GM19043 (cell line): Measurements from ENCODE around the gene ANKS1B.
"Not testable (repeated sequence)": the region's sequence is repeated elsewhere in the genome, so short reads cannot be mapped to it uniquely, and the experiment has no call there.

Experiments used
- ATAC-seq: cut with Tn5 transposase; IDR thresholded peaks from one replicate; pipeline ENCODE4 v1.9.1; 2021; ENCODE audit warnings: low read depth; ENCODE audit not compliant: unreplicated experiment

The ANKS1B gene

GRCh38 chr12:98998697-98999299 lies 985.9 kb downstream of the ANKS1B start:
- ATAC-seq = peak; percentile 88

DNA sequence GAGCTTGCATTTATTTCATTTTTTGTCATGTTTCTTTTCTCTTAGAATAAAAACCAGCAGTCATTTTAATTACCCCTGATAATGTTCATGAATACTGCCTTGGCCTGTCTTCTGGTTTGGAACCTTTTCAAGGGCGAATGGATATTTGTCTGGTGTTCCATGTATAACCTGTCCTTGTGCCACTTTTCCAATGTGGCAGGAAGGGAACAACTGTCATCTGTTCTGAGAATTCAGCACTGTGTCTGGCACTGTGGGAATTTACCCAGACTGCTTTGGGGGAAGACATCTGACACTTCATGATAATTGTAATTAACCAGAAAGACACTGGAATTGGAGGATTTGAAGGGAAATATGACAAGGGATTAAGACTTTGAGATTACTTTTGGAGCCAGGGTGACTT lies 986.8 kb downstream of the ANKS1B start:
- no peak for ATAC-seq

DNA sequence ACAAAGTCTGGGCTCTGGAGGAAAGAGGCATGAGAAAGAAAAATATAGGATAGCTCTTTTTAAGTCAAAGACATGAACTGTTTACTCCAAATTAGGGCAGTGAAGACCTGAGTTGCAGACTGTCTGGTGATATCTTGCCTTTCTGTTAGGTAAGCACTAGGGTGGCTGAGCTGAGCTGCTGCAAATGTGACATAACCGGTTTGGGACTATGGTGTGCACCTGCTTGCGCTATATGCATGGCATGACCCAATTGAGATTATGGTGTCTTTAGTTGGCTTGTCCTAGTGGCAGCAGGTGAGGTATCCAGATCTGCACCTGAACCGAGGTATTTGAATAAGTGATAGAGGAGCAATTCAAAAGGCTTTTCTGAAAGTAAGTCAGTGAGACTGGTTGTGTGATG lies 994.1 kb downstream of the ANKS1B start:
- no peak for ATAC-seq

DNA sequence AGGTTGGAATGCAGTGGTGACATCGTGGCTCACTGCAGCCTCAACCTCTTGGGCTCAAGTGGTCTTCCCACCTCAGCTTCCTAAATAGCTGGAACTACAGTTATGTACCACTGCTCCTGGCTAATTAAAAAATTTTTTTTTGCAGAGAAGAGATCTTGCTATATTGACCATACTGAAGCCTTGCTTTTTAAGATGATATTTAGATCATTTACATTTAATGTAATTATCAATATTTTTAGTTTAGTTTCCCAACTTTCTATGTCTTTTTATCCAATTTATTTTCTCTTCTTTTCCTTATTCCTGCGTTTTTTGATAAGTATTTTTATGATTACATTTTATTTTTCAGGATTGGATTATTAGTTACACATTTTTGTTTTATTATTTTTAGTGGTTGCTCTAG lies 999.6 kb downstream of the ANKS1B start:
- ATAC-seq = no peak

DNA sequence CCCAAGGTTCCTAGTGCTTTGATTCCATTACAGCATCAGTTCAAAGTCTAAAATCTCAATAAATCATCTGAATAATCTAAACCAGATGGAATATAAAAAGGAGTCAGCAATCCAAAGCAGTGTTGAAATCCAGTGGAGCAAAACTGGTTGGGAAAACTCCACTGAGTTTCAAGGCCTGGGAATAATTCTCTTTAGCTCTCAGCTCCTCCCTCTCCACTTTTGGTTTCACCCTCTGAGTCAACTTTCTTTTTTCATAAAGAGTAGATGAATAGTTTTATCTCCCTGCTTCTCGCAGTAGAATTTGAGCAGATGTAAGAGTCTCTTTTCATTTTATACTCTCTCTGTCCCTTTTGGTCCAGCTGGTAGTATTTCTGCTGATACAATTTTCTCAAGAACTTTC lies 1001.1 kb downstream of the ANKS1B start:
- ATAC-seq = no peak

GRCh38 chr12:98980508-98980907 lies 1004.2 kb downstream of the ANKS1B start:
- ATAC-seq = no peak

DNA sequence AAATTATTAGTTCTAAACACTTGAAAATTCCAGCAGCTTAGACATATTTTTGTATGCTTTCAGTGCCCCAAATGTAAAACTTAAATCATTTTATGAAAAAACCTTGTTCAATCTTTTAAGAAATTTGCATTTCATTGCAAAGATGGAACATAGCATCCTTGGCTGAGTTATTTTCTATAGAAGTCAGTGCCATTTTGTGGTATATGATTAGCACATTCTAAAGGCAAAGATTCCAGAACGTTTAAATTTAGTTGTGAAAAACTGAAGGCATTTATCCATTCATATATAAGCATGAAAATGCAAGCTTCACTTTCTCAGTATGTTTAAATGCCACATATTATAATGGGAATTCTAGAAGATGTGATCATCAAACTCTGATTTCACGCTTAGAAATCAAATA lies 1007.5 kb downstream of the ANKS1B start:
- ATAC-seq = no peak

- no peak for ATAC-seq
Observed at GRCh38 chr12:98974767-98975381, 1009.9 kb downstream of the ANKS1B start.

DNA sequence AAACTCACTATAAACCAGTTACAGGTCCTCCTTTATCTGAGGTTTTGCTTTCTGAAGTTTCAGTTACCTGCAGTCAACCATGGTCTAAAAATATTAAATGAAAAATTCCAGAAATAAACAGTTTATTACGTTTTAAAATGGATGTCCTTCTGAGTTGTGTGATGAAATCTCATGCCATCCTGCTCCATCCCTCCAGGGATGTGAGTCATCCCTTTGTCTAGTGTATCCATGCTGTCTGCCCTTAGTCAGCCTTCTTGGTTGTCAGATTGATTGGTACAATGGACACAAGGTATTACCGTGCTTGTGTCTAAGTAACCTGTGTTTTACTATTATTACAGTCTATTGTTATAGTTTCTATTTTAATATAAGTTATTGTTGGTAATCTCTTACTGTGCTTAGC lies 1011.3 kb downstream of the ANKS1B start:
- ATAC-seq = no peak

GRCh38 chr12:98970950-98971349 lies 1013.8 kb downstream of the ANKS1B start:
- ATAC-seq = no peak

DNA sequence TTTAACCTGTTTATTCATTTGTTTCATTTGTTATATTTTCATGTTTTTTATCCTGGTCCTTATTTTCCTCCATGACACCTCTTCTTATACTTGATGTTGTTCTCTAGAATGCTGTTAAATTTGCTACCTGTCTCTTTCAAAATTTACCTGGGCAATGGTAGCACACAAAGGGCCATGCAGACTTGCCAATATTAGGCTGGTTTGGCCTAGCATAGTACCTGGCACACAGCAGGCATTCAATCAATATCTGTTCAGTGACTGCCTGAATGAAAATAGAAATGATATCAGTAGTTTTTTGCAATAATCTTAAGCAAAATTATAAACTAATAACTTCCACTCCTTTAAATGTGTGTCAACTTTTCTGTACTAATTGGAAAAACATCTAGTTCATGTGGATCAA lies 1014.5 kb downstream of the ANKS1B start:
- ATAC-seq = no peak

DNA sequence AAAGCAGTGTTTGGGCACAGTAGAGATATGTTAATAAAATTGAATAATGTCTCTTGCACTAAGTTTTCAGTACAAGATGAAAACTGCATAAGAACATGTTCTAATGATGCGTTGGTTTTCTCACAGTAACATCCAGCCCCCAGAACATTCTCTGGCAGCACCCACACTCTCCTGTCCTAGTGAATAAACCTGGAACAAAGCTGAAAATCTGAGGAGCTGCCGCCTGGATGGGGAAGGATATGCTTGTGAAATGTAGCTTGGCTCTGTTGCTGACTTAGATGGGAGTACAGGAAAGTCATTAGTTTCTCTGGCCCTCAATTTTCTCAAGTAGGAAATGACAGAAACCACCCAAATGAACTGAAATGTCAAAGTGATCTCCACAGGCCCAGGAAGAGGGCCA lies 1015.8 kb downstream of the ANKS1B start:
- ATAC-seq = no peak

DNA sequence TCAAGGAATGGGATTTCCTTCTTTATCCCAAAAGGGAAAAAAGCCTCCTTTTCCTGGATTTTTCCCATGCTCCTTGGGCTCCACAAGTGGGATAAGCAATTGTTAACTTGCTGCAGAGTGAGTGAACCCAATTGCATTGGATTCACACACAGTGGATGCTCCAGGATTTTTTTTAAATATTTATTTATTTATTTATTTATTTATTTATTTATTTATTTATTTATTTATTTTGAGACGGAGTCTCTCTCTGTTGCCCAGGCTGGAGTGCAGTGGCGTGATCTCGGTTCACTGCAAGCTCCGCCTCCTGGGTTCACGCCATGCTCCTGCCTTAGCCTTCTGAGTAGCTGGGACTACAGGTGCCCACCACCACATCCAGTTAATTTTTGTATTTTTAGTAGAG lies 1027.6 kb downstream of the ANKS1B start:
- ATAC-seq = not testable (repeated sequence)

DNA sequence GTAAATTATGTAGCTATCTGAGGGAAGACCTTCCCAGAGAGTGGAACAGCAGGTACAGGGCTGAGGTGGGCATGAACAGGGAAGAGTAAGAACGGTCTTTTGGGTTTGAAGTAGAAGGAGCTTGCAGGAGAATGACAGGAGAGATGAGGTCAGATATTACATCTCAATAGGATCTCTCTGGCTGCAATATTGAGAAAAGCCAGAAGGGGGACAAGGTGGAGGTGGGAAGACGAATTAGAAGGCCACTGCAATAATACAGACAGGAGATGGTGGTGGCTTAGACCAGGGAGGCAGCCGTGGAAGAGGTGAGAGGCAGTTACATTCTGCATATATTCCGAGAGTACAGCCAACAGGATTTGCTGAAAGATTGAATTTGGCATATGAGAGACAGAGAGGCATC lies 1029.5 kb downstream of the ANKS1B start:
- peak; percentile 78 for ATAC-seq

GRCh38 chr12:98954506-98954905 lies 1030.2 kb downstream of the ANKS1B start:
- ATAC-seq = no peak

DNA sequence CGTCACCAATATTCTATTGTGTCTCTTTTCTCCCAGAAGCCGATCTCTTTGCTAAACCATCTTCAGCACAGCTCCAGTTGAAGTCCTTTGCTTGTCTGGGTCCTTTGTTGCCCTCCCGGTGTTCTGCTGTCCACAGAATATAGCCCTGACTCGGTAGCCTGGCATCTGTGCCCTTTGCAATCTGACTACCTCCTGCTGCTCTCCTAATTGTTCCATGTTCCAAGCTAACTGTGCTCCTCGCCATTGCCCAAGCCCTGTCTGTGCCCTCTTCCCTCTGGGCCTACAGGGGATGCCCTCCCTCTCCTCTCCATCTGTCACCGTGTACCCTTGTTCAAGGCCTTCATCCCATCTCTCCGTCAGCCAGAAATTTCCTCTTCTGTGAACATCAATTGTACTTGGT lies 1033.3 kb downstream of the ANKS1B start:
- ATAC-seq = no peak

DNA sequence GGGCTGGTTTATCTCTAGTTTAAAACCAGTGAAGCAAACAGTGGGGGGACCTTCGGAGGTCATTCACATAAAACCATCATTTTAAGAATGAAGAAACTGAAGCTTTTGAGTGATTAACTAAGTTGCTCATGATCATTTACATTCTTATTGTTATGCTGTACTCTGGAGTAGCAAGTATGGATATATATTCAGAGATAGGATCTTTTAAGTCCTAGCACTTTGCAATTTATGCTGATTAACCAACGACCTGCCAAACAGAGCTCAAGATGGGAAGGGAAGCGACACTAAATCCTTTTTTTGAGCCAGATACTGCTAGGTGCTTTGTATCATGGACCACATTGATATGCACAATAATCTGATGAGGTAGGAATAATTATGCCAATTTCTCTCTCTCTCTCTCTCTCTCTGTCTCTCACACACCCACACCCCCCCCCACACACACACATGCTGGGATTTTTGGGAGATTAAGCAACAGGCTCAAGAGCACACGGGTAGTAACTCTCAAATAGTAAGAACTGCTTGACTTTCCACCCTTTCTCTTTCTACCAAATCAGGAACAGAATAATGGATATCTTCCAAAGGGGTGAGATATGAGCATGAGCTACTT lies 1036.3 kb downstream of the ANKS1B start:
- ATAC-seq = no peak

DNA sequence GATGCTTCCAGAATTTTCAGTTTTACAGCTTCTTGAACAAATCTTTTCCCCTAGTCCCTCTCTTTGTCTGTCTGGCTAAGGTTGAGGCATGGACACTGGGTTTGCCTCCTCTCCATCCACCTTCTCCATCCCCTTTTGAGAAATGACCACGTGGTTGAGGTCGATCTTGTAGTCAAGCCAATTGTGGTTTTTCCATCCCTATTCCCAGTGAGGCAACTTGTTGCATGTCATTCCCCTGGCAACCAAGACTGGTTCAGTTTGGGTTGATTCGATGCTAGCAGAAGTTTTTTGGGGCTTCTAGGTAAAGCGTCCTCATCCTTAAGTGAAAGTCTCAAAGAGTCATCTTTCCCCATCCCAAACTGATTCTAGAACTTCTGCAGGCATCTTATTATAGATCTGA lies 1038.9 kb downstream of the ANKS1B start:
- no peak for ATAC-seq

- no peak for ATAC-seq
Observed at GRCh38 chr12:98939926-98940325, 1044.8 kb downstream of the ANKS1B start.

GRCh38 chr12:98939350-98939749 lies 1045.4 kb downstream of the ANKS1B start:
- no peak for ATAC-seq

- ATAC-seq = no peak
Observed at GRCh38 chr12:98935847-98936246, 1048.9 kb downstream of the ANKS1B start.

DNA sequence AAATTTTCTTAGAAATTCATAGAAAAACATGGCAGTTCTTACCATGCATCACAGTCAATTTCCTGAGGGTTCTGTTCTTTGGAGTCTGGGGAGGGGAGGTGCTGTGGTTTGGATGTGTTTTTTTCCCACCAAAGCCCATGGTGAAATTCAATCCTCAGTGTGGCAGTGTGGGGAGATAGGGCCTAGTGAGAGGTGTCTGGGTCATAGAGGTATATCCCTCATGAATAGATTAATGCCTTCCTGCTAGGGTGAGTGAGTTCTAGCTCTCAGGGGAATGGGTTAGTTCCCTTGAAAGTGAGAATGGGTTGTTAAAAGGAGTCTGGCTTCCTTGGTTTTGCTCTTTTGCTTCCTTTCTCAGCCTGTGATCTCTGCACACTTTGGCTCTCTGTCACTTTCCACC lies 1061.9 kb downstream of the ANKS1B start:
- no peak for ATAC-seq
